SK-N-MC (cell line): ENCODE measurements around the gene CDH1.

Experiments
- DNase-seq: peaks from one replicate; pipeline ENCODE4 v3.0.0-alpha.2; 2011; ENCODE audit warnings: low read depth, low spot score
- H3K27ac ChIP-seq: fragments of 200-600 bp; sonication (generic); 2 replicates; pipeline ENCODE4 v1.5.1; 2016; ENCODE audit warnings: mixed run types
- H3K36me3 ChIP-seq: fragments of 200-600 bp; sonication (generic); 2 replicates; pipeline ENCODE4 v1.6.1; 2017; ENCODE audit warnings: antibody characterized with exemption, low read length, mixed read lengths; ENCODE audit not compliant: insufficient read depth
- H3K4me3 ChIP-seq: fragments of 200-600 bp; sonication (generic); 2 replicates; pipeline ENCODE4 v1.5.1; 2016
- H3K9ac ChIP-seq: fragments of 200-600 bp; sonication (generic); 2 replicates; pipeline ENCODE4 v1.8.0; 2017; ENCODE audit warnings: mixed run types, mixed read lengths; ENCODE audit not compliant: insufficient read length
- H3K9me3 ChIP-seq: fragments of 200-600 bp; sonication (generic); 2 replicates; pipeline ENCODE4 v1.6.1; 2017; ENCODE audit warnings: low read depth, mild to moderate bottlenecking, antibody characterized with exemption, low read length, moderate library complexity, mixed read lengths
- EZH2 ChIP-seq: fragments of 200-600 bp; sonication (generic); IDR thresholded peaks from one replicate; pipeline ENCODE4 v1.6.1; 2017; ENCODE audit warnings: antibody characterized with exemption
- FOXP2 ChIP-seq: optimal IDR thresholded peaks from 2 replicates; pipeline ENCODE3; 2011; ENCODE audit warnings: mild to moderate bottlenecking, moderate library complexity; ENCODE audit not compliant: insufficient read depth; ENCODE audit errors: extremely low read length, control extremely low read depth
- POLR2AphosphoS5 ChIP-seq: IDR thresholded peaks from 2 replicates; pipeline ENCODE4 v1.6.1; 2012; ENCODE audit warnings: mild to moderate bottlenecking, low read depth, low read length, borderline replicate concordance

CDH1 gene

GRCh38 chr16:68776821-68777485, 39.9 kb downstream of the CDH1 start:
- DNase-seq, result no peak
- no peaks in the 10 kb centered on the region for H3K9me3 ChIP-seq
- H3K36me3 ChIP-seq, result no peaks in the 10 kb centered on the region
- TF ChIP-seq FOXP2, result no peak
- no peak for TF ChIP-seq POLR2AphosphoS5
- TF ChIP-seq EZH2, result no peak
- H3K4me3 ChIP-seq, result no peak overlapping the region
- H3K27ac ChIP-seq, result no peak overlapping the region
- no peak overlapping the region for H3K9ac ChIP-seq

- no peaks in the 10 kb centered on the region for H3K36me3 ChIP-seq
- no peak overlapping the region for H3K4me3 ChIP-seq
- no peak for TF ChIP-seq POLR2AphosphoS5
- DNase-seq, result no peak
- H3K9me3 ChIP-seq, result no peaks in the 10 kb centered on the region
- H3K9ac ChIP-seq, result no peak overlapping the region
- no peak overlapping the region for H3K27ac ChIP-seq
These were observed 41.6 kb downstream of the CDH1 start for GRCh38 chr16:68778551-68779231.

DNA sequence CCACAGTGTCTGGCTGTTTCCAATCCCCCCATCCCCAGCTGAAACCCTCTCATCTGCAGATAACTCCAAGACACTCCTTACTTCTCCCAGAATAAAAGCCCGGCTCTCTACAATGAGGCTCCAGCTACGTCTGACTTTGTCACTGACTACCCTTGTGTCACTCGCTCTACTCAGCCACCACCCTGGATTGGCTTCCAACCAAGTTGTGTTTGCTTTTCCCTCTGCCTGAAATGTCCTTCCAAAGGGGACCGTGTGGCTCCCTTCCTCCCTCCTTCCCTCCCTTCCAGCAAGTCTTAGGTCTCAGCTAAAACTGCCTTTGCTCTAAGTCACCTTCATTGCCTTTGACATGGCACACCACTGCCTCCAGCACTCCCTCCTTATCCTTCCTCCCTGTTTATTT, 42.8 kb downstream of the CDH1 start:
- H3K36me3 ChIP-seq, result no peaks in the 10 kb centered on the region
- H3K27ac ChIP-seq, result no peak overlapping the region
- TF ChIP-seq EZH2, result no peak
- TF ChIP-seq FOXP2, result no peak
- TF ChIP-seq POLR2AphosphoS5, result no peak
- H3K4me3 ChIP-seq, result no peak overlapping the region
- no peak for DNase-seq
- H3K9ac ChIP-seq, result no peak overlapping the region
- no peaks in the 10 kb centered on the region for H3K9me3 ChIP-seq

DNA sequence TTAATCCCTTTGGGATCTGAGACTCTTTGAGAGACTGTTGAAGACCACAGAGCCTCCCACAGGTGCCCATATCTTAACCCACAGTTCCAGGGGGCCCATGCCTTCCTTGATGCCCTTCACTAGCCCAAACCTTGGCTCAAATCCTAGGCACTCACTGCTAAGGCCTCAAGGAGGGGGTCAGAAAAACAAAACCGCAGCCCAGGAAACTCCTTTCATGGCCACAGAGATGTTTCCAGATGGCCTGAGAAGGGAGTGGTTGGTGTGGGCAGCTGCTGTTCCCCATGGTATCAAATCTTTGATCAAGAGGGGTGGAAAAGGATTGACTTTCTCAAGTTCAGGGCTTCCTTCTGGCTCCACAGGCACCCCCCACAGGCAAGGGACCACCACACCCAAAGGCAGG, 44.7 kb downstream of the CDH1 start:
- no peak for DNase-seq
- Histone ChIP-seq H3K9ac (no peak overlapping the region), H3K27ac (no peak overlapping the region), H3K36me3 (no peaks in the 10 kb centered on the region), H3K4me3 (no peak overlapping the region), H3K9me3 (no peaks in the 10 kb centered on the region)
- TF ChIP-seq FOXP2, result no peak
- no peak for TF ChIP-seq POLR2AphosphoS5
- TF ChIP-seq EZH2, result no peak

GRCh38 chr16:68782198-68783174, 45.4 kb downstream of the CDH1 start:
- Histone ChIP-seq H3K36me3 (no peaks in the 10 kb centered on the region), H3K27ac (no peak overlapping the region), H3K9ac (no peak overlapping the region), H3K4me3 (no peak overlapping the region), H3K9me3 (no peaks in the 10 kb centered on the region)
- no peak for DNase-seq
- no peak for TF ChIP-seq POLR2AphosphoS5

- no peak for DNase-seq
- Histone ChIP-seq H3K36me3 (no peaks in the 10 kb centered on the region), H3K9me3 (no peaks in the 10 kb centered on the region), H3K4me3 (no peak overlapping the region), H3K27ac (no peak overlapping the region), H3K9ac (no peak overlapping the region)
- TF ChIP-seq EZH2, result no peak
- TF ChIP-seq FOXP2, result no peak
- no peak for TF ChIP-seq POLR2AphosphoS5
These were observed 47.1 kb downstream of the CDH1 start for GRCh38 chr16:68784226-68784625.

DNA sequence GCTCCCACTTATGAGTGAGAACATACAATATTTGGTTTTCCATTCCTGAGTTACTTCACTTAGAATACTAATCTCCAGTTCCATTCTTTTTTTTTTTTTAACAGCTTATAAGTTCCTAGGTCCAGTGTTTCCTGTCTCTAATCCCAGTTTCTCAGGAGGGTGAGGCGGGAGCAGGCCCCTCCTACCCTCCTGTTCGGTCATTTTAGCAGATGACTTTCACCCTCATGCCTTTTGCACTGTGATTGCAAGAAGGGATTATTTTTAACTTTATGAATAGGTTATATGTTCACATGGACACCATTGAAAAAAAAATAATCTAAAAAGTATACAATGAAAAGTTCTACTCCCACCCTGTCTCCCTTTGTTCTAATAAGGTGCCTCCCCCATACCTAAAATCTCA, 47.6 kb downstream of the CDH1 start:
- Histone ChIP-seq H3K4me3 (no peak overlapping the region), H3K9me3 (no peaks in the 10 kb centered on the region), H3K9ac (no peak overlapping the region), H3K27ac (no peak overlapping the region), H3K36me3 (no peaks in the 10 kb centered on the region)
- DNase-seq, result no peak
- TF ChIP-seq FOXP2 (no peak), EZH2 (no peak), POLR2AphosphoS5 (no peak)

GRCh38 chr16:68785715-68786114, 48.6 kb downstream of the CDH1 start:
- DNase-seq, result no peak
- Histone ChIP-seq H3K27ac (no peak overlapping the region), H3K9ac (no peak overlapping the region), H3K4me3 (no peak overlapping the region), H3K9me3 (no peaks in the 10 kb centered on the region), H3K36me3 (no peaks in the 10 kb centered on the region)
- TF ChIP-seq POLR2AphosphoS5 (no peak), FOXP2 (no peak), EZH2 (no peak)
